Measurements from ENCODE around the gene PARK7. TPM values are rescaled to one million over a fixed set of nuclear protein-coding genes. Genes with fewer than 3 reads are reported as not detected.

PARK7 gene
- total and polyA plus RNA-seq, 5 donors from 2014 or later, result 150 to 527 (median 462) TPM

DNA sequence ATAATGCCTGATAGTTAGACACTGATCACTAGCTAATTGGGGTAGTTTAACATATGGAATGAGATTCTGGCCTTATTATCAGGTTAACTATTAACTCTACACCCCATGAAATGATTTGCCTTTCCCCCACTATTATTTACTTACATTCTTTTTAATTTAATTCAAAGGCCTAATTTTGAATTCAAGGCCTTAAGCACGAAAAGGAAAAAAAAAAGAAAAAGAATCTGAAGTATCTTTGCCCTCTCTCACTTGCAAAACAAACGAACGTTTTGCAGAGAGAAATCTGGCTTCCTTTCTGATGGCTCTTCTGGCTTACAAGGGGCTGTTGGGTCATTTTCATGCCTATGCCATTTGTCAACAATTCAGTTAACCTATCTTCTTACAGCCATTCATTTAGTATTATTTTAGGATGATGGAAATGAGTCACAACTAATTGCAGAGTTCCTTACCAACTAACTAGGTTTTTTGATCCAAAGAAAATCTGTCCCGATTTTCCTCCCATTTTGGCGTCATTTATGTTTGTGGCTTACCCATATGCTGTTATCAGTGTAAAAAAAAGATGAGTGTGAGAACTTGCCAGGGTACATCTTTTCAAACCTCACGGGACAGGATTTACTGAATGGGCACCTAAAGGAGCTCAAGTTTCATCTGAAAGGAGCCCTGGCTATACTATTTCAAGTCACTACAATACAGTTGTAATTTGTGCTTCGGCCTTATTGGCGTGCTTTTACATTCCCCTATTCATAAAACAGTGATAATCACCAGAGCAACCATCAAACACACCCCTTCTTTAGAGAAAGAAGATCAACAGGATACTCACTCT, 66.4 kb downstream of the PARK7 start:
- Histone ChIP-seq H3K9me3 (ENCODE audit: control insufficient read depth in 2 of 2, low read length in 2 of 2) (no peaks in the 10 kb centered on the region), H3K27ac (ENCODE audit: insufficient read depth, low read length, poor library complexity, severe bottlenecking) (no peak overlapping the region), H3K27me3 (ENCODE audit: control insufficient read depth, insufficient read depth, low read length) (peaks cover 22% of the 10 kb centered on the region), H3K4me3 (ENCODE audit: low read depth, low read length) (no peak overlapping the region), H3K4me1 (ENCODE audit: control insufficient read depth, insufficient read depth, low read length, poor library complexity, severe bottlenecking) (peaks cover 19% of the 10 kb centered on the region), H3K36me3 (ENCODE audit: control insufficient read depth, insufficient read depth, low read length) (no peaks in the 10 kb centered on the region)
- Mint-ChIP-seq H3K27ac (no peak overlapping the region), H3K4me3 (peak overlapping the region in 3 of 4 donors; percentile 19 to 70 (median 51)), H3K36me3 (no peaks in the 10 kb centered on the region), H3K4me1 (peaks cover 5 to 13% (median 11%) of the 10 kb centered on the region in 4 donors), H3K9me3 (no peaks in the 10 kb centered on the region), H3K27me3 (peaks cover 47% of the 10 kb centered on the region)
- ATAC-seq (ENCODE audit: low read depth in 2 of 2), result no peak
- DNase-seq, result no peak

DNA sequence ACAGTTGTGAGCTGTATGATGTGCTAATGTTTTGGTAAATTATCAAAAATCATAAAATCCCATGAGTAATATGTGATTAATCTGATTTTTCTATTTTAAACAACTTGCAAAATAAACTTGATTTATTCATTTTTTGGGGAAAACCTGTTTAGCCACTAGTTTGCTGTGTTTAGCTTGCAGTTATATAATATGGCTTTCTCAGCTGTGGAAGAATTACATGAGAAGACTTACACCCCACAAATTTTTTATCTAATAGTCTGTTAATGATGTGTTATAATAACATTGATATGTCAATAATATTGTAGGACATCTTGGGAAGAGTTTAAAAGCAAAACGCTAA, 67.0 kb downstream of the PARK7 start:
- no peak overlapping the region for H3K27ac Mint-ChIP-seq
- H3K27me3 Mint-ChIP-seq, result peaks cover 41% of the 10 kb centered on the region
- no peaks in the 10 kb centered on the region for H3K9me3 Mint-ChIP-seq
- Histone ChIP-seq H3K36me3 (ENCODE audit: control insufficient read depth, insufficient read depth, low read length) (no peaks in the 10 kb centered on the region), H3K27ac (ENCODE audit: insufficient read depth, low read length, poor library complexity, severe bottlenecking) (no peak overlapping the region), H3K4me3 (ENCODE audit: low read depth, low read length) (no peak overlapping the region), H3K27me3 (ENCODE audit: control insufficient read depth, insufficient read depth, low read length) (peaks cover 20% of the 10 kb centered on the region), H3K4me1 (ENCODE audit: control insufficient read depth, insufficient read depth, low read length, poor library complexity, severe bottlenecking) (peaks cover 19% of the 10 kb centered on the region), H3K9me3 (ENCODE audit: control insufficient read depth in 2 of 2, low read length in 2 of 2) (no peaks in the 10 kb centered on the region)
- DNase-seq, result no peak
- H3K4me1 Mint-ChIP-seq, result peaks cover 5 to 13% (median 11%) of the 10 kb centered on the region in 4 donors
- no peak for ATAC-seq (ENCODE audit: low read depth in 2 of 2)
- H3K4me3 Mint-ChIP-seq, result peak overlapping the region in 1 of 4 donors; percentile 70
- H3K36me3 Mint-ChIP-seq, result no peaks in the 10 kb centered on the region

DNA sequence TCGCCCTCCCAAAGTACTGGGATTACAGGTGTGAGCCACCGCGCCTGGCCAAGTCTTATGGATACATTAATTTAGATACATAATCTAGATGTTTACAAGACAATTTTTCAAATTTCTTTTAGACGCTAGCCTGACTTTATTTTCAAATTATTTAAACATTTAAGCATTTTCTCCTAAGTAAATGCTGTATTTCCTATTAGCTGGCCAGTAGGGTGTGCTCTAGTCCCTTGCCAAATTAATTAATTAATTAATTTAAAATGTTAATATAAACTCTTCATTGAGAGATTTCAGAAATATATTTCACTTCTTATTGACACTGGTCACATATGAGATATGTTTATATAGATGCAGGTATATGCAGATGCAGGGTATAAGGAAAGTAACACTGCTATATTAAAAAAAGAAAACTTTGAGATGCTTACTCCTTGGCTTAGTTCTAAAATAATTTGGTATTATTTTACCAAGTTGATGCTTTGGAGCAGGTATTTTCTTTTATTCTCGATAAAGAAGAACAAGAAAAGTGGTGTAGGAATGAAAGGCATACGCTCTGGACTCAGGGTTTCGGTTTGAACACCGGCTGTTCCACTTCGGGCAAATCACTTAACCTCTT, 69.8 kb downstream of the PARK7 start:
- Histone ChIP-seq H3K4me1 (ENCODE audit: control insufficient read depth, insufficient read depth, low read length, poor library complexity, severe bottlenecking) (peaks cover 5% of the 10 kb centered on the region), H3K36me3 (ENCODE audit: control insufficient read depth, insufficient read depth, low read length) (no peaks in the 10 kb centered on the region), H3K27ac (ENCODE audit: insufficient read depth, low read length, poor library complexity, severe bottlenecking) (no peak overlapping the region), H3K27me3 (ENCODE audit: control insufficient read depth, insufficient read depth, low read length) (peaks cover 1% of the 10 kb centered on the region), H3K4me3 (ENCODE audit: low read depth, low read length) (no peak overlapping the region), H3K9me3 (ENCODE audit: control insufficient read depth in 2 of 2, low read length in 2 of 2) (no peaks in the 10 kb centered on the region)
- no peak overlapping the region for H3K27ac Mint-ChIP-seq
- peaks cover 3 to 6% (median 5%) of the 10 kb centered on the region in 4 donors for H3K4me1 Mint-ChIP-seq
- no peaks in the 10 kb centered on the region for H3K36me3 Mint-ChIP-seq
- DNase-seq, result peak in 2 of 3 donors; percentile 54 to 59
- peaks cover 25% of the 10 kb centered on the region for H3K27me3 Mint-ChIP-seq
- no peak overlapping the region for H3K4me3 Mint-ChIP-seq
- no peaks in the 10 kb centered on the region for H3K9me3 Mint-ChIP-seq
- no peak for ATAC-seq (ENCODE audit: low read depth in 2 of 2)

DNA sequence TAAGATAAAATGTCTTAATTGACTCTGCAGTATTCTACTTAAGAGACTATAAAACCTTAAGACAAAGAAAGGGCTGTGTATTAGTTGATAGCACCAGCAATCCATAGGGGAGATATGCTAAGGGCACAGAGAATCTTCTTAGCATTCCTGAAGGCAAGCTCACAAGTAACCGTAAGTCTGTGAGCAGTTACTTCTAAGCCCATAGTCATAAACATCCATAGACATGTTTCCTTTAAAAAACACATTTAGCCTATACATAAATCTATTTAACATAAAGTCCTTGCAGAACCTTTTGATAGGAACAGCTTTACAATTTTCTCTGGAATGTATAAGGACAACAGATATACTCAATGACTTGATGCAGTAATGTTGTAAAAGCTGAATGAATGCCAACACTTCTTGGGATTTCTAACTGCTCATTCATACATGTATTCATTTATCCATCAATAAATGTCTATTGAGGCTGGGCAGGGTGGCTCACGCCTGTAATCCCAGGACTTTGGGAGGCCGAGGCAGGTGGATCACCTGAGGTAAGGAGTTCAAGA, 70.9 kb downstream of the PARK7 start:
- Mint-ChIP-seq H3K36me3 (no peaks in the 10 kb centered on the region), H3K27me3 (peaks cover 16% of the 10 kb centered on the region), H3K4me3 (no peak overlapping the region), H3K27ac (peak overlapping the region in 1 of 3 donors; percentile 43), H3K4me1 (peaks cover 0 to 5% (median 2%) of the 10 kb centered on the region in 4 donors), H3K9me3 (no peaks in the 10 kb centered on the region)
- no peaks in the 10 kb centered on the region for H3K9me3 ChIP-seq (ENCODE audit: control insufficient read depth in 2 of 2, low read length in 2 of 2)
- H3K36me3 ChIP-seq (ENCODE audit: control insufficient read depth, insufficient read depth, low read length), result no peaks in the 10 kb centered on the region
- H3K4me3 ChIP-seq (ENCODE audit: low read depth, low read length), result no peak overlapping the region
- DNase-seq (no peak), ATAC-seq (ENCODE audit: low read depth in 2 of 2) (no peak)
- no peaks in the 10 kb centered on the region for H3K4me1 ChIP-seq (ENCODE audit: control insufficient read depth, insufficient read depth, low read length, poor library complexity, severe bottlenecking)
- H3K27ac ChIP-seq (ENCODE audit: insufficient read depth, low read length, poor library complexity, severe bottlenecking), result no peak overlapping the region
- no peaks in the 10 kb centered on the region for H3K27me3 ChIP-seq (ENCODE audit: control insufficient read depth, insufficient read depth, low read length)

DNA sequence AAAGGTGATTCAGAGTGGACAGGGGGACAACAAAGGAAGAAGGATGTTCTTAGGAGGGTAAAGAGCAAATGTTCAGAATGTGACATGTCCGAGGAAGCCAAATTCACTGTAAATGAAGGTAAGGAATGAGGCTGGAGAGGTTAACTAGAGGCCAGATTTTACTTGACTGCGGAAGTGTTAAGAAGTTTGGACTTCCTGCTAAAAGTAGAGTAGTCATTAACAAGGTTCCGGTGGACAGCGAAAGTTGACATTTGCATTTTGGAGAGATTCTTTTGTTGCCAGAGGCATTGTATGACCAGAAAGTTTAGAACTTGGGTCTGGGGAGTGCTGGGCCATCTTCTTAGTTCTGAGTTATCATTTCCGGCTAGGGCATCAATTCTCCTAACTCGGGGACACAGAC, 71.8 kb downstream of the PARK7 start:
- Mint-ChIP-seq H3K9me3 (no peaks in the 10 kb centered on the region), H3K27me3 (peaks cover 7% of the 10 kb centered on the region), H3K4me1 (peaks cover 0 to 5% (median 2%) of the 10 kb centered on the region in 4 donors), H3K36me3 (no peaks in the 10 kb centered on the region), H3K27ac (peak overlapping the region in 2 of 3 donors; percentile 31 to 32), H3K4me3 (no peak overlapping the region)
- H3K4me1 ChIP-seq (ENCODE audit: control insufficient read depth, insufficient read depth, low read length, poor library complexity, severe bottlenecking), result no peaks in the 10 kb centered on the region
- ATAC-seq (ENCODE audit: low read depth in 2 of 2) (no peak), DNase-seq (no peak)
- H3K27me3 ChIP-seq (ENCODE audit: control insufficient read depth, insufficient read depth, low read length), result no peaks in the 10 kb centered on the region
- H3K36me3 ChIP-seq (ENCODE audit: control insufficient read depth, insufficient read depth, low read length), result no peaks in the 10 kb centered on the region
- no peak overlapping the region for H3K4me3 ChIP-seq (ENCODE audit: low read depth, low read length)
- H3K27ac ChIP-seq (ENCODE audit: insufficient read depth, low read length, poor library complexity, severe bottlenecking), result no peak overlapping the region
- no peaks in the 10 kb centered on the region for H3K9me3 ChIP-seq (ENCODE audit: control insufficient read depth in 2 of 2, low read length in 2 of 2)

Other genes with a start within 250 kb of the PARK7 start
- gene VAMP3, start 190.4 kb upstream of the PARK7 start, total RNA-seq, result 66.1 TPM
- 10 to 100 TPM; 44.8 to 56.8 (median 48.9) TPM for gene VAMP3, start 190.4 kb upstream of the PARK7 start, polyA plus RNA-seq
- 14.1 TPM for gene PER3, start 177.4 kb upstream of the PARK7 start, total RNA-seq
- 1 to 10 TPM; 3.7 to 5.2 (median 3.9) TPM for gene PER3, start 177.4 kb upstream of the PARK7 start, polyA plus RNA-seq
- gene UTS2, start 108.6 kb upstream of the PARK7 start, total RNA-seq, result 8.0 TPM
- 10 to 100 TPM; 17.7 to 63.1 (median 37.0) TPM for gene UTS2, start 108.6 kb upstream of the PARK7 start, polyA plus RNA-seq
- gene TNFRSF9, start 20.9 kb upstream of the PARK7 start, total RNA-seq, result 30.9 TPM
- 10 to 100 TPM; 10.3 to 35.6 (median 23.0) TPM for gene TNFRSF9, start 20.9 kb upstream of the PARK7 start, polyA plus RNA-seq
- 5.8 TPM for gene ERRFI1, start 64.6 kb downstream of the PARK7 start, total RNA-seq
- 1 to 10 TPM in 1 of 4 donors, under 1 TPM in 2, not detected in 1; 0.37 to 1.2 (median 0.75) TPM for gene ERRFI1, start 64.6 kb downstream of the PARK7 start, polyA plus RNA-seq